RWPE2 (cell line): Measurements from ENCODE around the gene PFDN2.
A peak's percentile ranks its signal among the peaks of the same experiment; 100 is the strongest.

Experiments used
- ATAC-seq: fragments of 200-7000 bp; cut with Tn5 transposase; 3 replicates; pipeline ENCODE4 v1.9.1; 2021; ENCODE audit warnings: low read depth
- DNase-seq: peaks from one replicate; pipeline ENCODE4 v3.0.0-alpha.2; 2020; ENCODE audit warnings: low spot score
- H3K27ac ChIP-seq: fragments of 450-650 bp; 2 replicates; pipeline ENCODE4 v1.5.1; 2017; ENCODE audit warnings: mild to moderate bottlenecking; ENCODE audit not compliant: poor library complexity, severe bottlenecking
- H3K27me3 ChIP-seq: fragments of 250-450 bp; sonication (Bioruptor Pico); 2 replicates; pipeline ENCODE4 v1.5.1; 2021; ENCODE audit warnings: mild to moderate bottlenecking, moderate library complexity; ENCODE audit not compliant: insufficient read depth, poor library complexity, severe bottlenecking
- H3K36me3 ChIP-seq: fragments of 250-450 bp; sonication (Bioruptor Pico); 2 replicates; pipeline ENCODE4 v1.5.1; 2020; ENCODE audit warnings: low read depth, mild to moderate bottlenecking, moderate library complexity
- H3K4me1 ChIP-seq: fragments of 250-450 bp; sonication (Bioruptor Pico); 2 replicates; pipeline ENCODE4 v1.5.1; 2021; ENCODE audit warnings: mild to moderate bottlenecking, moderate library complexity; ENCODE audit not compliant: insufficient read depth, poor library complexity, severe bottlenecking
- H3K4me3 ChIP-seq: fragments of 250-450 bp; sonication (Bioruptor Pico); 2 replicates; pipeline ENCODE4 v1.5.1; 2021; ENCODE audit warnings: mild to moderate bottlenecking, moderate library complexity; ENCODE audit not compliant: severe bottlenecking
- H3K9me3 ChIP-seq: fragments of 250-450 bp; sonication (Bioruptor Pico); 2 replicates; pipeline ENCODE4 v1.5.1; 2021; ENCODE audit warnings: mild to moderate bottlenecking, moderate library complexity; ENCODE audit not compliant: severe bottlenecking
- CTCF ChIP-seq: fragments of 450-650 bp; IDR thresholded peaks from one replicate; pipeline ENCODE4 v1.5.1; 2017; ENCODE audit warnings: mild to moderate bottlenecking, moderate library complexity; ENCODE audit not compliant: poor library complexity, severe bottlenecking

PFDN2 gene

GRCh38 chr1:161080441-161081405 lies 37.1 kb downstream of the PFDN2 start:
- DNase-seq (no peak), ATAC-seq (no peak)
- H3K4me3 ChIP-seq, result no peak overlapping the region
- H3K9me3 ChIP-seq, result no peaks in the 10 kb centered on the region
- no peaks in the 10 kb centered on the region for H3K27me3 ChIP-seq
- no peaks in the 10 kb centered on the region for H3K36me3 ChIP-seq
- H3K4me1 ChIP-seq, result peaks cover 38% of the 10 kb centered on the region
- peak overlapping the region; percentile 20 for H3K27ac ChIP-seq
- no peak for TF ChIP-seq CTCF

- Histone ChIP-seq H3K4me1 (peaks cover 44% of the 10 kb centered on the region), H3K9me3 (no peaks in the 10 kb centered on the region), H3K4me3 (no peak overlapping the region), H3K27ac (no peak overlapping the region), H3K27me3 (no peaks in the 10 kb centered on the region), H3K36me3 (no peaks in the 10 kb centered on the region)
- ATAC-seq, result no peak
- no peak for TF ChIP-seq CTCF
- DNase-seq, result no peak
These were observed 38.3 kb downstream of the PFDN2 start for GRCh38 chr1:161079436-161080110.

GRCh38 chr1:161077426-161077825 lies 40.4 kb downstream of the PFDN2 start:
- Histone ChIP-seq H3K4me3 (no peak overlapping the region), H3K9me3 (no peaks in the 10 kb centered on the region), H3K36me3 (no peaks in the 10 kb centered on the region), H3K27me3 (no peaks in the 10 kb centered on the region), H3K4me1 (peaks cover 34% of the 10 kb centered on the region), H3K27ac (no peak overlapping the region)
- DNase-seq, result no peak
- TF ChIP-seq CTCF, result no peak
- ATAC-seq, result no peak

GRCh38 chr1:161076410-161076809 lies 41.4 kb downstream of the PFDN2 start:
- Histone ChIP-seq H3K4me1 (peaks cover 34% of the 10 kb centered on the region), H3K4me3 (no peak overlapping the region), H3K27ac (no peak overlapping the region), H3K36me3 (no peaks in the 10 kb centered on the region), H3K27me3 (no peaks in the 10 kb centered on the region), H3K9me3 (no peaks in the 10 kb centered on the region)
- ATAC-seq (0 out of 3 replicates have a peak, but pooled peaks have one; percentile 4), DNase-seq (no peak)
- TF ChIP-seq CTCF, result no peak
